ENCODE results near the gene LGALS3.
A peak's percentile ranks its signal among the peaks of the same experiment; 100 is the strongest.

LGALS3 gene

GRCh38 chr14:55094292-55095157 is 34.5 kb upstream of the LGALS3 start:
- no peak overlapping the region for H3K27ac ChIP-seq

GRCh38 chr14:55097881-55098560 is 31.0 kb upstream of the LGALS3 start:
- H3K27ac ChIP-seq: no peak overlapping the region
- no peak for TF ChIP-seq CTCF (IDR thresholded peaks at IDR 0.05)
- no peak for TF ChIP-seq ZFX (IDR thresholded peaks at IDR 0.05; ENCODE audit: borderline replicate concordance)

More at GRCh38 chr14:55094292-55095157, 34.5 kb upstream of the LGALS3 start:
- TF ChIP-seq CTCF (IDR thresholded peaks at IDR 0.05) (no peak), ZFX (IDR thresholded peaks at IDR 0.05; ENCODE audit: borderline replicate concordance) (no peak)

DNA sequence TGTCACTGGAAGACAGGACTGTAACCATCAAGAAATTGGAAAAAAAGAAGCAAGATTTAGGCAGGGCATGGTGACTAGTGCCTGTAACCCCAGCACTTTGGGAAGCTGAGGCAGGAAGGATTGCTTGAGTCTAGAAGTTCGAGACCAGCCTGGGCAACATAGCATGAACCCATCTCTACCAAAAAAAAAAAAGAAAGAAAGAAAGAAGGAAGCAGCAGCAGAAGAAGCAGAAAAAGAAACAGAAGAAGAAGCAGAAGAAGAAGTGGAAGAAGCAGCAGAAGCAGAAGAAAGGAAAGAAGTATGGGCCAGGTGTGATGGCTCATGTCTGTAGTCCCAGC is 30.5 kb upstream of the LGALS3 start:
- no peak overlapping the region for H3K27ac ChIP-seq
- TF ChIP-seq ZFX (IDR thresholded peaks at IDR 0.05; ENCODE audit: borderline replicate concordance): no peak
- no peak for TF ChIP-seq CTCF (IDR thresholded peaks at IDR 0.05)

DNA sequence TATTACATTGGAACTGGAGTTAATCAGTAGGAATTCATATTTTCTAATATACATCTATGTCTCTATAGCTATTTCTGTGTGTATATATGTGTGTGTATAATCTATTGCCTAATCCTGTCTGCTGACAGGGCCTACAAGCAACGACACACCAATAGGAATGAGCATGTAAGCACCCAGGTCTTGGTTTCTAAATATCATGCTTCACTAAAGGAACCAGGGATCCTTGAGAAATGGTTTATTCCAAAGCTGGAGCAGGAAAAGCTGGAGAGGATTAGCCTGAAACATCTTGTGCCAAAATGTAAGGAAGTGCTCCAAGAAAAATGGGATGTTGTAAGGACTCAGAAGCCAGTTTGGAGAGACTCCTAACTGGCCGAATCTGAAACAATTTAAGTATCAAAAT is 29.3 kb upstream of the LGALS3 start:
- no peak overlapping the region for H3K27ac ChIP-seq
- no peak for TF ChIP-seq ZFX (IDR thresholded peaks at IDR 0.05; ENCODE audit: borderline replicate concordance)
- no peak for TF ChIP-seq CTCF (IDR thresholded peaks at IDR 0.05)

GRCh38 chr14:55101698-55102097 is 27.4 kb upstream of the LGALS3 start:
- peak overlapping the region; percentile 69 for H3K27ac ChIP-seq
- TF ChIP-seq CTCF (IDR thresholded peaks at IDR 0.05) (no peak), ZFX (IDR thresholded peaks at IDR 0.05; ENCODE audit: borderline replicate concordance) (no peak)

- TF ChIP-seq CTCF (IDR thresholded peaks at IDR 0.05) (no peak), ZFX (IDR thresholded peaks at IDR 0.05; ENCODE audit: borderline replicate concordance) (no peak)
- peak overlapping the region; percentile 69 for H3K27ac ChIP-seq
Observed at GRCh38 chr14:55102141-55102621, 26.9 kb upstream of the LGALS3 start.
